Fibroblast of the aortic adventitia (primary cell): ENCODE results near the gene AP2A2. TPM values are rescaled to one million over a fixed set of nuclear protein-coding genes. Genes with fewer than 3 reads are reported as not detected.

Experiments
- DNase-seq: peaks from one replicate; pipeline ENCODE4 v3.0.0-alpha.2; 2010; ENCODE audit warnings: low read depth
- H3K4me3 ChIP-seq: 2 replicates; pipeline ENCODE4 v1.5.1; 2011; ENCODE audit warnings: low read depth, mild to moderate bottlenecking, control low read depth, low read length, moderate library complexity
- CTCF ChIP-seq: IDR thresholded peaks from 2 replicates; pipeline ENCODE4 v1.5.1; 2011; ENCODE audit warnings: mild to moderate bottlenecking, low read length, control low read depth, inconsistent platforms; ENCODE audit not compliant: insufficient read depth
- total RNA-seq: library from RNA; depleted of rRNA; stranded (reverse); fragments of >200 nt; gene quantifications from 2 replicates; pipeline ENCODE4 v1.2.3, GENCODE V29; 2012; ENCODE audit warnings: low replicate concordance

Gene AP2A2
- total RNA-seq, 1 donor: 72.9 TPM

GRCh38 chr11:1051356-1052132, 125.9 kb downstream of the AP2A2 start:
- no peak for DNase-seq
- no peak for TF ChIP-seq CTCF
- no peak overlapping the region for H3K4me3 ChIP-seq

GRCh38 chr11:1052133-1053011, 126.7 kb downstream of the AP2A2 start:
- DNase-seq: no peak
- no peak overlapping the region for H3K4me3 ChIP-seq
- no peak for TF ChIP-seq CTCF

GRCh38 chr11:1053121-1053901, 127.6 kb downstream of the AP2A2 start:
- TF ChIP-seq CTCF: peak; percentile 34
- peak; percentile 19 for DNase-seq
- H3K4me3 ChIP-seq: no peak overlapping the region

GRCh38 chr11:1054143-1055108, 128.8 kb downstream of the AP2A2 start:
- no peak overlapping the region for H3K4me3 ChIP-seq
- no peak for TF ChIP-seq CTCF
- DNase-seq: peak; percentile 54

GRCh38 chr11:1055109-1055703, 129.5 kb downstream of the AP2A2 start:
- no peak for TF ChIP-seq CTCF
- H3K4me3 ChIP-seq: no peak overlapping the region
- no peak for DNase-seq
